AG04450 (cell line): ENCODE results near the gene LSAMP. TPM values are rescaled to one million over a fixed set of nuclear protein-coding genes. Genes with fewer than 3 reads are reported as not detected.

ENCODE experiments used
- CTCF ChIA-PET: fragments of 300-600, 350-600 bp; formaldehyde crosslinking; extraction: SDS; loops from one replicate; lab custom pipeline; 2022; ENCODE audit warnings: antibody characterized with exemption, inconsistent platforms; lab: Charles Lee
- POLR2A ChIA-PET: fragments of 350-600 bp; formaldehyde crosslinking; extraction: SDS; loops from one replicate; lab custom pipeline; 2021; ENCODE audit warnings: antibody characterized with exemption, inconsistent platforms; lab: Yijun Ruan, JAX
- DNase-seq: peaks from one replicate; pipeline ENCODE4 v3.0.0-alpha.2; 2011; ENCODE audit warnings: low read depth, low spot score
- H3K27ac ChIP-seq: one replicate; pipeline ENCODE4 v1.5.1; 2012; ENCODE audit warnings: low read depth, low read length, control low read depth
- H3K27me3 ChIP-seq: one replicate; pipeline ENCODE4 v1.6.0; 2012; ENCODE audit warnings: low read length; ENCODE audit not compliant: control insufficient read depth, insufficient read depth
- H3K4me3 ChIP-seq: 2 replicates; pipeline ENCODE4 v1.5.1; 2011; ENCODE audit warnings: mild to moderate bottlenecking, low read depth, low read length, control low read depth
- H3K9me3 ChIP-seq: 2 replicates; pipeline ENCODE4 v1.5.1; 2012; ENCODE audit warnings: low read length; ENCODE audit not compliant: control insufficient read depth, insufficient read depth
- CTCF ChIP-seq: IDR thresholded peaks from 2 replicates; pipeline ENCODE4 v1.5.1; 2011; ENCODE audit warnings: low read depth, low read length, control low read depth, inconsistent platforms
- polyA plus RNA-seq: library from polyadenylated mRNA; depleted of rRNA; stranded (reverse); fragments of >200 nt; gene quantifications from 2 replicates; pipeline ENCODE4 v1.2.3, GENCODE V29; 2011

LSAMP gene
- polyA plus RNA-seq, 1 experiment, result 25.1 TPM

DNA sequence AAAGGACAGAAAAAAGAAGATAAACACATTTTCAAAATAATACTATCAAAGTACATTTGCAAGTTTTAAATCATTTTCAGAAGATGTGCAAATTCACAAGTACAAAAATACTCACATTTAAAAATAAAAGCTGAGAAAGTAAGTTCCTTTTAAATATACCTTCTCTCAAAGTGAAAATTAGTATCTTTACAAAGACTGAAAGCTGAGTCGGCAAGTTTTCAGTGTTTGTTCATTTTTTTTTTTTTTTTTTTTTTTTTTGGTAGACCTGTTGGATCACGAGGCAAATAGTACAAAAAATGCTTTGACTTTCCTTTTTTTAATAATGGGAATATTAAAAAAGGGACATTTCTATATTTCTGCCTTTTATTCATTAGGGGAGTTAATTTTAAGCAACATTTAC, 317.8 kb downstream of the LSAMP start:
- no peak for DNase-seq
- Histone ChIP-seq H3K9me3 (no peaks in the 10 kb centered on the region), H3K4me3 (no peak overlapping the region), H3K27ac (no peak overlapping the region), H3K27me3 (no peaks in the 10 kb centered on the region)
- ChIA-PET CTCF (no interaction called here), POLR2A (no interaction called here)
- TF ChIP-seq CTCF, result no peak

DNA sequence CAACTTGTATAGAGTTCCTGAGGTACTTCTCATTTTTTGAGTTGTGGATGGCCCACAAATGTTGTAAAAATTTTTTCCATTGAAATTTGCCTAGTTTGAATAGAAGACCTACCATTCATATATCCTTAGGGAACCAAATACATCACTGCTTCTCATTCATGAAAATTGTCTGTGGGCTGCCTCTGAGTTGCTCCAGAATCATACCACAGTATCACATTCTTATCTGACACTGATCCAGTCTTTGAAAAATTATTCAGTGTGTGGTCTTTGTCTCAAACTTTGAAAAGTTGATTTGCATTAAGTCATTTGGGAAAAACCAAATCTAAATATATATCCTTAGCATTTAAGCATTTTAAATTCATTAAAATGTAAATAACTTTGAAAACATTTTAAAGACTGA, 321.1 kb downstream of the LSAMP start:
- no peak overlapping the region for H3K4me3 ChIP-seq
- H3K9me3 ChIP-seq, result no peaks in the 10 kb centered on the region
- H3K27me3 ChIP-seq, result no peaks in the 10 kb centered on the region
- TF ChIP-seq CTCF, result no peak
- CTCF ChIA-PET, result no interaction called here
- DNase-seq, result no peak
- no peak overlapping the region for H3K27ac ChIP-seq
- POLR2A ChIA-PET, result no interaction called here

GRCh38 chr3:116118475-116119169, 326.7 kb downstream of the LSAMP start:
- H3K4me3 ChIP-seq, result no peak overlapping the region
- no peak for DNase-seq
- H3K27ac ChIP-seq, result no peak overlapping the region
- TF ChIP-seq CTCF, result no peak
- H3K27me3 ChIP-seq, result no peaks in the 10 kb centered on the region
- ChIA-PET CTCF (no interaction called here), POLR2A (no interaction called here)
- no peaks in the 10 kb centered on the region for H3K9me3 ChIP-seq

DNA sequence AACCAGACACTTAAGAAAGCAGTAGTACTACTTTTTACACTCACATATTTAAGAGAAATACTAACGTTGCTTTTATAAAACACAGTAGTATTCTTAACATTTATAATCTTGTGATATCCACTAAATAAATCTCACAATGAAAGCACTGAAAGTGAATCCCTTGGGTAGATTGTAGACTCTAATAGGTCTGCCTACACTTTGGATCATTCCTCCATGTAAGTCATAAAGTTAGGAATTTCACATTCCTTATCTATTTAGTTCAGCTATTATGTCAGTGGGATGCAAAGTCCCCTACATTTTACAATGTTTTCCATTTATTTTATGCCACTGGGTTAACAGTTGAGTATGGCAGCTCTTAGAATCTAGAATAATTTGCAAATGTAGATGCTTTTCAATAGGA, 330.7 kb downstream of the LSAMP start:
- H3K4me3 ChIP-seq, result no peak overlapping the region
- H3K9me3 ChIP-seq, result no peaks in the 10 kb centered on the region
- ChIA-PET POLR2A (no interaction called here), CTCF (no interaction called here)
- DNase-seq, result no peak
- no peak overlapping the region for H3K27ac ChIP-seq
- H3K27me3 ChIP-seq, result no peaks in the 10 kb centered on the region
- TF ChIP-seq CTCF, result no peak

DNA sequence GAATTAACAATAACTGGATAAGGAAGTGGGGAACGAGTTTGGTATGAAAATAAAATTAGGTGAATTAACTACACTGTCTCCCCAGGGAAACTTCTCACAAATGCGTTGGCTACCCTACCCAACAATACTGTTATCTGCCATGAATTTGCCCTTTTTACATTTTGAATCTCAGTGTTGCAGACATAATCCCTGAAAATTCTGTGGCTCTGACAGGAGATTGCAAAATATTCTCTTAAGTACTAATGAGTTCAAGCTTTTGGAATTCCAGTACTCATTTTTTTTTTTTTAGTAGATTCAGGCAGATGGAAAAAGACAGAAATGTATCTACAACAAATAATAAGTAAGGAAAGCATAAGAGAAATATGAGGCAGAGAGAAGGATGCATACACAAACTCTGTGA, 332.6 kb downstream of the LSAMP start:
- Histone ChIP-seq H3K9me3 (no peaks in the 10 kb centered on the region), H3K27ac (no peak overlapping the region), H3K27me3 (no peaks in the 10 kb centered on the region), H3K4me3 (no peak overlapping the region)
- DNase-seq, result no peak
- POLR2A ChIA-PET, result interaction anchor here (0.6 kb wide), 1 partner anchor 48 kb away, joined by 3 read pairs; no protein-coding TSS in a partner anchor
- no peak for TF ChIP-seq CTCF
- CTCF ChIA-PET, result no interaction called here
